ENCODE measurements around the gene NTNG2.
A peak's percentile ranks its signal among the peaks of the same experiment; 100 is the strongest.

NTNG2 gene

DNA sequence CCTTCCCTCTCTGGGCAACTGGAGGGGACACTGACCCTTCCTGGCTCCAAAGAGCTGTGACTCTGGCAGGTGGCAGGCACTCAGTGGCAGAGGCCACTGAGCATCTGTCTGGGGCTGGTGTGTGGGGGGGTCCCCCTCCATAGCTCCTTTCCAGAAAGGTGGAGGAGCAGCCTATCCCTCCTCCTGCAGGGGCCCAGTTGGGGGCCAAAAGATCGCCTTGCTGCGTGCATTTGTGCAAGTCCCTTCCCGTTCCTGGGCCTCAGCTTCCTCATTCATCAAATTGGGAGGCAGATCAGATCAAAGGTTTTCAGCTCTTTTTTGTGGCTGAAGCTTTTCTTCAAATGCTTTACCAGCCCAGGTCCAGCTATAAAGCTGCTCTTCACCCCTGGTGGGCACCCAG lies 77.7 kb downstream of the NTNG2 start:
- no peaks in the 10 kb centered on the region for H3K79me2 ChIP-seq (ENCODE audit: insufficient read depth, low read length)

GRCh38 chr9:132239999-132240840 lies 78.4 kb downstream of the NTNG2 start:
- Histone ChIP-seq H3K9me3 (ENCODE audit: low read length) (no peaks in the 10 kb centered on the region), H3K9me2 (ENCODE audit: low read depth, low read length) (no peaks in the 10 kb centered on the region), H3K79me2 (ENCODE audit: insufficient read depth, low read length) (no peaks in the 10 kb centered on the region), H3K4me3 (ENCODE audit: low read depth, low read length, poor library complexity, severe bottlenecking) (peak overlapping the region; percentile 56), H3K9ac (ENCODE audit: low read length) (no peak overlapping the region), H4K20me1 (ENCODE audit: insufficient read depth, low read length) (no peaks in the 10 kb centered on the region), H3K27me3 (ENCODE audit: insufficient read depth, low read length) (no peaks in the 10 kb centered on the region), H3K36me3 (ENCODE audit: insufficient read depth, low read length) (no peaks in the 10 kb centered on the region), H3K27ac (ENCODE audit: low read depth, low read length, poor library complexity, severe bottlenecking) (no peak overlapping the region), H3K4me2 (ENCODE audit: low read length) (peak overlapping the region; percentile 62), H3K4me1 (ENCODE audit: insufficient read depth, low read length, severe bottlenecking) (peaks cover 22% of the 10 kb centered on the region), H2AFZ (ENCODE audit: low read length) (no peak overlapping the region), H3F3A (ENCODE audit: insufficient read depth, low read length) (no peaks in the 10 kb centered on the region)
- TF ChIP-seq EZH2 (IDR thresholded peaks at IDR 0.05; ENCODE audit: borderline replicate concordance, low read length) (no peak), CTCF (IDR thresholded peaks at IDR 0.05; ENCODE audit: low read length) (no peak)

More for the DNA sequence above, 77.7 kb downstream of the NTNG2 start:
- Histone ChIP-seq H4K20me1 (ENCODE audit: insufficient read depth, low read length) (no peaks in the 10 kb centered on the region), H3K27ac (ENCODE audit: low read depth, low read length, poor library complexity, severe bottlenecking) (no peak overlapping the region), H3K9me2 (ENCODE audit: low read depth, low read length) (no peaks in the 10 kb centered on the region), H3K9me3 (ENCODE audit: low read length) (no peaks in the 10 kb centered on the region), H3K4me3 (ENCODE audit: low read depth, low read length, poor library complexity, severe bottlenecking) (no peak overlapping the region), H3K36me3 (ENCODE audit: insufficient read depth, low read length) (no peaks in the 10 kb centered on the region), H3K9ac (ENCODE audit: low read length) (no peak overlapping the region), H3F3A (ENCODE audit: insufficient read depth, low read length) (no peaks in the 10 kb centered on the region), H3K27me3 (ENCODE audit: insufficient read depth, low read length) (peaks cover under 1% of the 10 kb centered on the region; the same call in 1 of the 2 replicates), H2AFZ (ENCODE audit: low read length) (no peak overlapping the region), H3K4me2 (ENCODE audit: low read length) (no peak overlapping the region), H3K4me1 (ENCODE audit: insufficient read depth, low read length, severe bottlenecking) (peaks cover 22% of the 10 kb centered on the region)
- TF ChIP-seq EZH2 (IDR thresholded peaks at IDR 0.05; ENCODE audit: borderline replicate concordance, low read length), result no peak
- TF ChIP-seq CTCF (IDR thresholded peaks at IDR 0.05; ENCODE audit: low read length), result no peak

- Histone ChIP-seq H3K9ac (ENCODE audit: low read length) (peak overlapping the region; percentile 8; the same call in 1 of the 2 replicates), H3K36me3 (ENCODE audit: insufficient read depth, low read length) (no peaks in the 10 kb centered on the region), H3K27me3 (ENCODE audit: insufficient read depth, low read length) (peaks cover under 1% of the 10 kb centered on the region; the same call in 1 of the 2 replicates), H4K20me1 (ENCODE audit: insufficient read depth, low read length) (no peaks in the 10 kb centered on the region), H3F3A (ENCODE audit: insufficient read depth, low read length) (no peaks in the 10 kb centered on the region), H3K9me3 (ENCODE audit: low read length) (no peaks in the 10 kb centered on the region), H3K4me2 (ENCODE audit: low read length) (peak overlapping the region; percentile 62), H3K79me2 (ENCODE audit: insufficient read depth, low read length) (no peaks in the 10 kb centered on the region), H3K27ac (ENCODE audit: low read depth, low read length, poor library complexity, severe bottlenecking) (no peak overlapping the region), H2AFZ (ENCODE audit: low read length) (no peak overlapping the region), H3K4me3 (ENCODE audit: low read depth, low read length, poor library complexity, severe bottlenecking) (peak overlapping the region; percentile 56), H3K9me2 (ENCODE audit: low read depth, low read length) (no peaks in the 10 kb centered on the region), H3K4me1 (ENCODE audit: insufficient read depth, low read length, severe bottlenecking) (peaks cover 22% of the 10 kb centered on the region)
- TF ChIP-seq EZH2 (IDR thresholded peaks at IDR 0.05; ENCODE audit: borderline replicate concordance, low read length) (no peak), CTCF (IDR thresholded peaks at IDR 0.05; ENCODE audit: low read length) (no peak)
Measured at GRCh38 chr9:132240841-132241482, 79.1 kb downstream of the NTNG2 start.

Data from OCI-LY1 (cell line).